Astrocyte of the spinal cord (primary cell): Measurements from ENCODE around the gene MEPCE.

Source experiments
- DNase-seq: peaks from one replicate; pipeline ENCODE4 v3.0.0; 2011; ENCODE audit warnings: low read depth, low spot score
- H3K4me3 ChIP-seq: 2 replicates; pipeline ENCODE4 v1.5.1; 2011; ENCODE audit warnings: low read depth, mild to moderate bottlenecking, low read length, moderate library complexity
- in situ Hi-C: cut with HindIII; loops from 2 replicates; pipeline ENCODE4 v1.10.0; 2017; ENCODE audit warnings: low sequenced_read_pairs
- TF ChIP-seq, protein P1 (sequence below): IDR thresholded peaks from 2 replicates; pipeline ENCODE4 v1.5.1; 2012; ENCODE audit warnings: low read depth, mild to moderate bottlenecking, low read length, inconsistent platforms

The MEPCE gene

DNA sequence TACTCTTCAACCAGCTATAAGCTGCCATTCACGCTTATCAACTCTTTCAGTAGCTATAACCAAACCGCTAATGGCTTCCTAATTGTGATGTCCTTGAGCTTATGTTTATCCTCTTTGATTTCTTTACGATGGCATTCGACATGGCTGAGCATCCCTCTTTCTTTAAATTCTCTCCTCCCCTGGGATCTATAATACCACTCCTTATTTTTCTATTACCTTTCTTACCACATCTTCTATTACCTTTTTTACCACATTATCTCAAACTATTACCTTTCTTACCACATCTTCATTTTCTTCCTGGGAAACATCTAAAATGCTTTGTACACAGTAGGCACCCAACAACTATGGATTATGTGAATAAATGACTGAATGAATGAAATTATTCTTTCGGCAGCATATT lies 14.2 kb upstream of the MEPCE start:
- no peak for DNase-seq
- in situ Hi-C loops: no loop called here
- no peak overlapping the region for H3K4me3 ChIP-seq
- TF ChIP-seq, protein P1, sequence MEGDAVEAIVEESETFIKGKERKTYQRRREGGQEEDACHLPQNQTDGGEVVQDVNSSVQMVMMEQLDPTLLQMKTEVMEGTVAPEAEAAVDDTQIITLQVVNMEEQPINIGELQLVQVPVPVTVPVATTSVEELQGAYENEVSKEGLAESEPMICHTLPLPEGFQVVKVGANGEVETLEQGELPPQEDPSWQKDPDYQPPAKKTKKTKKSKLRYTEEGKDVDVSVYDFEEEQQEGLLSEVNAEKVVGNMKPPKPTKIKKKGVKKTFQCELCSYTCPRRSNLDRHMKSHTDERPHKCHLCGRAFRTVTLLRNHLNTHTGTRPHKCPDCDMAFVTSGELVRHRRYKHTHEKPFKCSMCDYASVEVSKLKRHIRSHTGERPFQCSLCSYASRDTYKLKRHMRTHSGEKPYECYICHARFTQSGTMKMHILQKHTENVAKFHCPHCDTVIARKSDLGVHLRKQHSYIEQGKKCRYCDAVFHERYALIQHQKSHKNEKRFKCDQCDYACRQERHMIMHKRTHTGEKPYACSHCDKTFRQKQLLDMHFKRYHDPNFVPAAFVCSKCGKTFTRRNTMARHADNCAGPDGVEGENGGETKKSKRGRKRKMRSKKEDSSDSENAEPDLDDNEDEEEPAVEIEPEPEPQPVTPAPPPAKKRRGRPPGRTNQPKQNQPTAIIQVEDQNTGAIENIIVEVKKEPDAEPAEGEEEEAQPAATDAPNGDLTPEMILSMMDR: no peak

DNA sequence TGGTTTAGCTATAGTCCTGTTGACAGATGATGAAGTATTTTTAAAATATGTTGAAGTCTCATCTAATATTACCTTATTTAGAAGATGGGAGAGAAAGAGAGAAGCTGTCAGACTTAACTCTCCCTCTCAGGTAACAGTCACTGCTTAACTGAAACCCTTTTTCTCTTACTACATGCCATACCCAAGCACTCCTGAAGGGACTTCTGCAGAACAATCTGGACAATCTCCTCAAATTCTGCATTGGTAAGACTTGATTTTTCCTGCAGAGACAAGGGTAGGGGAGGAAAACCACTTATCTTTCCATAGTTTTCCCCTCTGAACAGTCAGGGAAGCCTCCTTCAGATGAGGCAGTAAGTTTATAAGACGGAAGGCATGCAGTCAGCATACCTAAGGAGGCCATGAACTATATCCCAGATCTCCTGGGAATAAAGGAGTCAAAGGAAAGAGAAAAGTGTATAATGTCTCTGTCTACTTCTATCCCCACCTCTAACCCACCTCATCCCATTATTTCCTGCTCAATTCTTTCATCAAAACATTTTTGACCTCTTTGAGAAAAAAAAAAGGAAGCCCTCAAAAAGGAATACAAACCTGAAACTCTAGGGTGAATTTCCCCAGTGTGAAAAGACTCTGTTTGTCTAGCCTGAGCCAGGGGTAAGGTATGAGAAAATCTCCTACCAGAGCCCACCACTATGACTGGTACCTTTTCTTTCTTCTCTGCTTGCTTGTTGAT lies 10.5 kb upstream of the MEPCE start:
- TF ChIP-seq, protein P1: no peak
- H3K4me3 ChIP-seq: no peak overlapping the region
- DNase-seq: no peak
- in situ Hi-C loops: no loop called here

DNA sequence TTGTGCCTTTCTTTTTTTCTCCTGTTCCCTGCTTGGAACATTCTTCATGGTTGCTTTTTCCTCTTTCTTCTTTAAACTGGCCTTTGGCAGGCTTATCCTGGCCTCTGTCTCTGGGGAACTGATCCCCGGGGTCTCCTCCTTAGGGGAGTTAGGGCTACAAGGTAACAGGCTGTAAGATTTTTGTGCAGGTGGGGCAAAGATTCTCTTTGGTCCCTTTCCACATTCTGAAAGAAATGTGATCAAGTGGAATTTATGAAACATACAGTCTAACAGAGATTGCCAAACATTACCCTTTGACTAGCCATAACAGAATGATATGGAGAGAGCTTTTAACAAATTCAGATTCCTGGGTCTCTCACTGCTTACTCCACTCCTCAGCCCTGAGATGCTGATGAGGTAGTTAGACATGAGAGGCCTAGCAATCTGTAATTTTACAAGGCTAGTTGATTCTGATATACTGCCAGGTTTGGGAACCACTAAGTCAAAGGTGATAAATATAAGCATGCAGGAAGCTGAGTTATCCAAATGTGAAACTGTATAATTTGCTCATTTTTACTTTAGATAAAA lies 9.9 kb upstream of the MEPCE start:
- H3K4me3 ChIP-seq: no peak overlapping the region
- in situ Hi-C loops: no loop called here
- TF ChIP-seq, protein P1: no peak
- no peak for DNase-seq

DNA sequence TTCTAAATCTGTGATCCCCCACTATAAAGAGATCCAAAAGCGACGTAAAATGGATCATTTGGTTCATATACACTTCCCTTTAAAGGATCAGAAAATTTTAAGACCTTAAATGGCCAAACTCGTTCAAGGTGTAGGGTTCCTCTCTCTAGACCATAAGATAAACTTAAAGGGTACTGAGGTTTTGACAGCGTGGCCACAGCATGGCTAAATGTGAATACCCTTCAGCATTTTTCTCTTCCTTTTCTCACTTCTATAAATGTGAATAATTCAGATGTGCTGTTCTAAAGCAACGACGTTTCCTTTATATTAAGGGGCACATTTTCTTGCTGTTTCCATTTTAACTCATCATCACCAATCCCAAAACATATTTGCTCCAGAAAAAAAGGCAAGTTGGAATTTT lies 6.3 kb upstream of the MEPCE start:
- H3K4me3 ChIP-seq: no peak overlapping the region
- TF ChIP-seq, protein P1: no peak
- DNase-seq: no peak
- in situ Hi-C loops: no loop called here

DNA sequence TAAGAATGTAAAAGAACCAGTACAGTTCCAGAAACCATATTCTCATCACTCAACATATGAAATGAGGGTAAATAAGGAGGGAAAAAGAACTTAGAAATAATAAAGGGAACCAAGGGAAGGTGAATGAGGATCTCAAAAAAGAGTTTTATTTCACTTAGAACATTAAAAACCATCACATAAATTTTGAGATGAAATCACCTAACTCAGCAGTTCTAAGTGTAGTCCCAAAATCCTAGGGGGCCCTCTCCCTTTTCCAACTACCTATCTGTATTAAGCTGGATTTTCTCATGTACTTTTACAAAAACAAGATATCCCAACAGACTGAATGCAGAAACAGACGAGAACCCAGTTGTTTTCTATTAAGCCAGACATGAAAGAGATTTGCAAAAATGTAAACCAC lies 4.3 kb upstream of the MEPCE start:
- DNase-seq: no peak
- in situ Hi-C loops: no loop called here
- TF ChIP-seq, protein P1: no peak
- no peak overlapping the region for H3K4me3 ChIP-seq

DNA sequence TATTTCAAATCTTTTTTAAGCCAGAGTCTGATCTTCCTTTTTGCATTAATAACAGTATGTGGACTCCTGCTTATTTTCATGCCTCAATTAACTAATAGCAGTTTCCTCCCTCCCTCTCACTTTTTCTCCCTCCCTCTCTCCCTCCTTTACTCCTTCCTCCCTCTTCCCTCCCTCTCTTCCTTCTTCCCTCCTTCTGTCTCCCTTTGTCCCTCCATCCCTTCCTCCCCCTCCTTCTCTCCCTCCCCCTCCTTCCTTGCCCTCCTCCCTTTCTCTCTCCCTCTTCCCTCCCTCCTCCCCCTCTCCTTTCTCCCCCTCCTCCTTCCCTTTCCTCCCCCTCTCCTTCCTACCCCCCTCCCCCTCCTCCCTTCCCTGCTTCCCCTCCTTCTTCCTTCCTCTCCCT lies 3.1 kb upstream of the MEPCE start:
- in situ Hi-C loops: no loop called here

More for the DNA sequence above, 3.1 kb upstream of the MEPCE start:
- no peak for DNase-seq
- H3K4me3 ChIP-seq: no peak overlapping the region
- TF ChIP-seq, protein P1: no peak
